Duodenal mucosa (tissue), 2 donors: ENCODE data around the gene SPP2.

Experiments
- H3K27ac ChIP-seq: one replicate; pipeline ENCODE4 v1.7.0; 2013; ENCODE audit warnings: low read depth, low read length
- H3K27me3 ChIP-seq, 2 donors: one replicate each; pipeline ENCODE4 v1.7.0; 2013; ENCODE audit warnings: low read length in 2 of 2, control low read depth in 1 of 2; ENCODE audit not compliant: insufficient read depth in 2 of 2, control insufficient read depth in 1 of 2
- H3K36me3 ChIP-seq, 2 donors: one replicate each; pipeline ENCODE4 v1.7.0; 2013; ENCODE audit warnings: low read length in 2 of 2, control low read depth in 1 of 2; ENCODE audit not compliant: insufficient read depth in 2 of 2, control insufficient read depth in 1 of 2
- H3K4me1 ChIP-seq, 2 donors: one replicate each; pipeline ENCODE4 v1.7.0; 2013; ENCODE audit warnings: low read length in 2 of 2, control low read depth in 1 of 2; ENCODE audit not compliant: insufficient read depth in 2 of 2, control insufficient read depth in 1 of 2
- H3K4me3 ChIP-seq, 2 donors: one replicate each; pipeline ENCODE4 v1.7.0; 2013; ENCODE audit warnings: low read length in 2 of 2, low read depth in 1 of 2
- H3K9ac ChIP-seq, 2 donors: one replicate each; pipeline ENCODE4 v1.7.0; 2013; ENCODE audit warnings: low read length in 2 of 2, low read depth in 1 of 2
- H3K9me3 ChIP-seq, 2 donors: one replicate each; pipeline ENCODE4 v1.7.0; 2013; ENCODE audit warnings: low read length in 2 of 2, control low read depth in 1 of 2; ENCODE audit not compliant: control insufficient read depth in 1 of 2

Gene SPP2

GRCh38 chr2:234033885-234034284, 16.6 kb upstream of the SPP2 start:
- Histone ChIP-seq H3K9ac (no peak overlapping the region), H3K36me3 (no peaks in the 10 kb centered on the region), H3K27me3 (peaks cover 3 to 5% of the 10 kb centered on the region in 2 donors), H3K4me3 (no peak overlapping the region), H3K4me1 (no peaks in the 10 kb centered on the region), H3K27ac (no peak overlapping the region), H3K9me3 (no peaks in the 10 kb centered on the region)

- no peaks in the 10 kb centered on the region for H3K4me1 ChIP-seq
- no peak overlapping the region for H3K9ac ChIP-seq
- no peaks in the 10 kb centered on the region for H3K36me3 ChIP-seq
- H3K27ac ChIP-seq, result no peak overlapping the region
- H3K4me3 ChIP-seq, result no peak overlapping the region
- no peaks in the 10 kb centered on the region for H3K9me3 ChIP-seq
- H3K27me3 ChIP-seq, result peaks cover 0 to 2% of the 10 kb centered on the region in 2 donors
Measured at GRCh38 chr2:234038076-234038802, 12.3 kb upstream of the SPP2 start.

DNA sequence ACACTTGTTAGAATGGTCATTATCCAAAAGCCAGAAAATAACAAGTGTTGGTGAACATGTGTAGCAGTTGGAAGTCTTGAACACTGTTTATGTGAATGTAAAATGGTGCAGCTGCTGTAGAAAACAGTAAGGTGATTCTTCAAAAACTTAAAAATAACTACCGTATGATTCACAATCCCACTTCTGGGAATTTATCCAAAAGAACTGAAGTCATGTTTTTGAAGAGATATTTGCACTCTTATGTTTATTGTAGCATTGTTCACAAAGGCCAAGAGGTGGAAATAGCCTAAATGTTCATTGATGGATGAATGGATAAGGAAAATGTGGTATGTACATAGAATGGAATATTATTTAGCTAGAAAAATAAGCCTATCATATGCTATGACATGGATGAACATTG, 6.3 kb upstream of the SPP2 start:
- H3K9me3 ChIP-seq, result no peaks in the 10 kb centered on the region
- H3K27ac ChIP-seq, result no peak overlapping the region
- peaks cover 2 to 5% of the 10 kb centered on the region in 2 donors for H3K27me3 ChIP-seq
- H3K4me3 ChIP-seq, result no peak overlapping the region
- H3K4me1 ChIP-seq, result no peaks in the 10 kb centered on the region
- H3K36me3 ChIP-seq, result no peaks in the 10 kb centered on the region
- H3K9ac ChIP-seq, result no peak overlapping the region

DNA sequence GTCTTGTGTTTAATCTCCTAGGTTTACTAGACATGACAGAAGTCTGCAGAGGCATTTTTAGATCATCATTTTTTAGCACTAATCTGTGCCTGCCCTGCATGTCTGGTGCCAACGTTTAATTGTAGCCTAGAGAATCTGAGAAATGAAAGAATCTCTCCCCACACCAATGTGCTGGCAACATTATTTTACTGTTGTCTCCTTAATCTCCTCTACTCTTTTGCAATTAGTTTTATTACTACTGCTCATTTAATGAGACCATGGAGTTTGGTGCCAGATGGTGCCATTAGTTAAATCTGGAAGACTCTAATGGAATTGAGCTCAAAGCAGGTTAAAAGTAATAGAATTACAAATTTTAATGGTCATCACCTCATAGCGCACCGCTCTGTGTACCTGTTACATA, 4.0 kb upstream of the SPP2 start:
- H3K9ac ChIP-seq, result no peak overlapping the region
- H3K4me3 ChIP-seq, result no peak overlapping the region
- no peaks in the 10 kb centered on the region for H3K36me3 ChIP-seq
- H3K9me3 ChIP-seq, result no peaks in the 10 kb centered on the region
- peaks cover 0 to 10% of the 10 kb centered on the region in 2 donors for H3K27me3 ChIP-seq
- no peaks in the 10 kb centered on the region for H3K4me1 ChIP-seq
- no peak overlapping the region for H3K27ac ChIP-seq

- H3K9ac ChIP-seq, result no peak overlapping the region
- H3K27ac ChIP-seq, result no peak overlapping the region
- no peaks in the 10 kb centered on the region for H3K4me1 ChIP-seq
- H3K9me3 ChIP-seq, result no peaks in the 10 kb centered on the region
- no peaks in the 10 kb centered on the region for H3K36me3 ChIP-seq
- H3K27me3 ChIP-seq, result peaks cover 0 to 18% of the 10 kb centered on the region in 2 donors
- no peak overlapping the region for H3K4me3 ChIP-seq
Measured at GRCh38 chr2:234047361-234047760, 3.1 kb upstream of the SPP2 start.

DNA sequence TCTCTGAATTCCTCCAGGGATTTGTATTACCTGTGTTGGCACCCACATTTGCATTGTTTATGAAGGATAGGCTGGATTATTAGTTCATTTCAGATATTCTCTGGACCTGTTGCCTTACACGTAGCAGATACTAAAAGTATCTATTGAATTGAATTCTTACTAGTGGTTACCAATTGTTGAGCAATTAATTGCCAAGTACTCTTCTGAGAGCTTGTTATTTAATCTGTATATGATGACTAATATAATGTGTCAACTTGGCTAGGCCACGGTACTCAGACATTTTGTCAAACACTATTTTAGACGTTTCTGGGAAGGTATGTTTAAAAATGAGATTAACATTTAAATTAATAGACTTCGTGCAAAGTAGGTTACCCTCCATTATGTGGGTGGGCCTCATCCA, 2.5 kb upstream of the SPP2 start:
- Histone ChIP-seq H3K27me3 (peaks cover 0 to 19% of the 10 kb centered on the region in 2 donors), H3K27ac (no peak overlapping the region), H3K36me3 (no peaks in the 10 kb centered on the region), H3K9me3 (no peaks in the 10 kb centered on the region), H3K4me1 (no peaks in the 10 kb centered on the region), H3K4me3 (no peak overlapping the region), H3K9ac (no peak overlapping the region)

DNA sequence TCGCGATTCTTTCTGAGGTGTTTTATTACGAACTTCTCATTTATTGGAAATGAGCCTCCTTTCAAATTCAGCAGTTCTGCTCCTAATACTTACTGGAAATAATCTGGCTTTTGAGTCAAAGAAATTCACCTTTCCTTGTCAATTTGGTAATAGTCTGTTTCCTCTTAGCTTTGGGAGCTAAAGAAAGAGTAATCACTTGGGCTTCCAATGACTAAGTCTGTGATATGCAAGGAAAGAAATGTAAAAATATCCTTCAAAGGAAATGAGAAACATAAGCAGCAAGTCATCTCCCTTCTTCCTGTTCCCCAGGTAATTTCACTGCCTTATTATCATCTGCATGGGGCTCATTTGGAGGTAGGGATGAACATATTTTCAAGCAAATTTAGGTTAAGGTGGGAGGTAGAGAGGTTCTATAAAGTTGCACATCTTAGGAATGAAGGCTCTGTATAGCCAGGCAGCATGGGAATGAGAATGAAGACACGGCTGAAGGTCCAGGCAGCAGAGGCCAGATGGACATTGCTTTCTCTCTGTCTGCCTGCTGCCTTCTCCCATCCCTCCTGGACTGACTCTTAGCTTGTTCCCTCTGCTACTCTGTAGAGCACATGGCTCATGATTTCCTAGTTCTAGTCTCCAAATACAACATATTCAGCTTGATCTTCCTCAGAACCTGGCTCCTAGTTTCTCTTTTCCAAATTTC, 1.0 kb downstream of the SPP2 start:
- no peak overlapping the region for H3K9ac ChIP-seq
- no peak overlapping the region for H3K4me3 ChIP-seq
- H3K4me1 ChIP-seq, result no peaks in the 10 kb centered on the region
- H3K27ac ChIP-seq, result no peak overlapping the region
- H3K9me3 ChIP-seq, result no peaks in the 10 kb centered on the region
- no peaks in the 10 kb centered on the region for H3K36me3 ChIP-seq
- peaks cover 0 to 14% of the 10 kb centered on the region in 2 donors for H3K27me3 ChIP-seq

GRCh38 chr2:234058881-234059280, 8.4 kb downstream of the SPP2 start:
- Histone ChIP-seq H3K4me3 (no peak overlapping the region), H3K27me3 (no peaks in the 10 kb centered on the region), H3K36me3 (no peaks in the 10 kb centered on the region), H3K9me3 (no peaks in the 10 kb centered on the region), H3K27ac (no peak overlapping the region), H3K4me1 (no peaks in the 10 kb centered on the region), H3K9ac (no peak overlapping the region)

- H3K9me3 ChIP-seq, result no peaks in the 10 kb centered on the region
Measured at GRCh38 chr2:234060236-234060635, 9.7 kb downstream of the SPP2 start.

GRCh38 chr2:234061624-234062257, 11.2 kb downstream of the SPP2 start:
- Histone ChIP-seq H3K36me3 (no peaks in the 10 kb centered on the region), H3K4me3 (no peak overlapping the region), H3K27ac (no peak overlapping the region), H3K9ac (no peak overlapping the region), H3K9me3 (no peaks in the 10 kb centered on the region), H3K27me3 (no peaks in the 10 kb centered on the region), H3K4me1 (no peaks in the 10 kb centered on the region)

More at GRCh38 chr2:234060236-234060635, 9.7 kb downstream of the SPP2 start:
- H3K36me3 ChIP-seq, result no peaks in the 10 kb centered on the region
- H3K4me1 ChIP-seq, result no peaks in the 10 kb centered on the region
- no peaks in the 10 kb centered on the region for H3K27me3 ChIP-seq
- H3K27ac ChIP-seq, result no peak overlapping the region
- no peak overlapping the region for H3K4me3 ChIP-seq
- H3K9ac ChIP-seq, result no peak overlapping the region
